ENCODE results near the gene CCDC9.
"Not testable (repeated sequence)": the region's sequence is repeated elsewhere in the genome, so short reads cannot be mapped to it uniquely, and the experiment has no call there.

The CCDC9 gene

DNA sequence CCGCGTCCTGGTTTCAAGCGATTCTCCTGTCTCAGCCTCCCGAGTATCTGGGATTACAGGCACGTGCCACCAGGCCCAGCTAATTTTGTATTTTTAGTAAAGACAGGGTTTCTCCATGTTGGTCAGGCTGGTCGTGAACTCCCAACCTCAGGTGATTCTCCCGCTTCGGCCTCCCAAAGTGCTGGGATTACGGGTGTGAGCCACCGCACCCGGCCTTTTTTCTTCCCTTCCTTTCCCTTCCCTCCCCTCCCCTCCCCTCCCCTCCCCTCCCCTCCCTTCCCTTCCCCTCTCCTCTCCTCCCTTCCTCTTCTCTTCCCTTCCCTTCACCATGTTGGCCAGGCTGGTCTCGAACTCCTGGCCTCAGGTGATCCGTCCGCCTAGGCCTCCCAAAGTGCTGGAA lies 44.5 kb downstream of the CCDC9 start:
- DNase-seq (ENCODE audit: low spot score), result not testable (repeated sequence)

DNA sequence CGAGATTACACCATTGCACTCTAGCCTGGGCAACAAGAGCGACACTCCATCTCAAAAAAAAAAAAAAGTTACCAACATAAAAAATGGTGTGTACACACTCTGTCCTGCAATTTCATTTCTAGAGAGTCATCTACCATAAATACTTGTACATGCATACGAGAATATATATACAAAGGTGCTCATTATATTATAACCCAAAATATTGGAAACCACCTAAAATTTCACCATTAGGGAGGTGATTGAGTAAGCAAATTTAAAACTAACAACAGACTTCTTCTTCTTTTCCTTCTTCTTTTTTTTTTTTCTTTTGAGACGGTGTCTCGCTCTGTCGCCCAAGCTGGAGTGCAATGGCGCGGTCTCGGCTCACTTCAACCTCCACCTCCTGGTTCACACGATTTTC lies 45.9 kb downstream of the CCDC9 start:
- no peak for DNase-seq (ENCODE audit: low spot score)

DNA sequence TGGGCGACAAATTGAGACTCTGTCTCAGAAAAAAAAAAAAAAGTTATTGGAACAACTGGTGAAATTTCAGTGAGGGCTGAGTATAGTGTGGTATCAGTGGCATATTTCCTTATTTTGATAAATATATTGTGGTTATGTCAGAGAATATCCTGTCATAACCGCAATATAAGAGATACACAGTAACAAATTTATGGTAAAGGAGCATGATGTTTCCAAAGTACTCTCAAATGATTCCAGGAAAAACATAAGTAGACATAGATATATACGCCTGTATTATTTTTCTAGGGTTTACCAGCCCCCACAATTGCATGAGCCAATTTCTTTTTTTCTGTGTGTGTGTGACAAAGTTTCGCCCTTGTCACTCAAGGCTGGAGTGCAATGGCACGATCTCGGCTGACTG lies 47.6 kb downstream of the CCDC9 start:
- DNase-seq (ENCODE audit: low spot score), result no peak

DNA sequence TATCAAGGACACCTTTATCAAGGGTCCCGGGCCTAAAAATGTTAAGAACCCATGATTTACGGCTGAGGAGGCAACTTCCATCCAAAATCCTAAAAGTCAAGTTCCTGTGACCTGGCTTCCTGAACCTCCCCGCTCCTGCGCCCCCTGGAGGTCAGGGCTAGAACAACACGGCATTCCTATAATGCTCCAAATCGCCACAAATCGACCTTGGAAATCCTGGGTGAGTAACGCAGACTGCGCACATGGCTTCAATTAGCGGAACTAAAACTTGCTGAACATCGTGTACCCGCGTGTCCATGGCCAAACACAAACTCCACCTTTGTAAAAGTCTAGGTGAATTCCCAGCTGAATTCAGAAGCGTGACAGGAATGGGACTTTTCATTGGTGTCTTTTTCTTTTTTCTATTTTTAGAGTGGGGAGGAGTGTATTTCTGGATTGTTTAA lies 49.0 kb downstream of the CCDC9 start:
- DNase-seq (ENCODE audit: low spot score), result peak; percentile 86

DNA sequence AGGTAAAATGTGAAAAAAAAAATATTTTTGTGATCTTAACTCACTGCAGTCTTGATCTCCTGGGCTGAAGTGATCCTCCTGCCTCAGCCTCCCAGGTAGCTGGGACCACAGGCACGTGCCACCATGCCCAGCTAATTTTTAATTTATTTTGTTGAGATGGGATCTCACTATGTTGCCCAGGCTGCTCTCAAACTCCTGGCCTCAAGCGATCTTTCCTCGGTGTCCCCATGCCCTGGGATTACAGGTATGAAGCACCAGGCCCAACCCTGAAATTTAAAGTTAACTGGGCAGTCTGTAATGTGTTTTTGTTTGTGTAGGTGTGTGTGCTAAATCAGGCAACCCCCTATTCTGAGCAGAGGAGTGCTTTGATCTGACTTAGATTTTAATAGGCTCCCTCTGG lies 50.0 kb downstream of the CCDC9 start:
- no peak for DNase-seq (ENCODE audit: low spot score)

DNA sequence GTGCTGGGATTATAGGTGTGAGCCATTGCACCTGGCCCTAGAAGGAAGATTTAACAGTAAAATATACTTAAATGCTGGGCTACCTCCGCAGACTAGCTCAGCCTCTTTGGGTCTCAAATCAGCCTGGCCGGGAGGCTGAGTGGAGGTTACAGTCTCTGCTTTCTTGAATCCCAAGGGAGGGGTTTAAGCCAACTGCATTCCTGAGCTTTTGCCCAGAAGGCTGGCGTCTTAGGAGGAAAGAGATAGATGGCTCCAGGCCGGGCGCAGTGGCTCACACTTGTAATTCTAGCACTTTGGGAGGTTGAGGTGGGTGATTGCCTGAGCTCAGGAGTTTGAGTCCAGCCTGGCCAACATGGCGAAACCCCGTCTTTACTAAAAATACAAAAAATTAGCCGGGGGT lies 52.7 kb downstream of the CCDC9 start:
- DNase-seq (ENCODE audit: low spot score), result no peak

DNA sequence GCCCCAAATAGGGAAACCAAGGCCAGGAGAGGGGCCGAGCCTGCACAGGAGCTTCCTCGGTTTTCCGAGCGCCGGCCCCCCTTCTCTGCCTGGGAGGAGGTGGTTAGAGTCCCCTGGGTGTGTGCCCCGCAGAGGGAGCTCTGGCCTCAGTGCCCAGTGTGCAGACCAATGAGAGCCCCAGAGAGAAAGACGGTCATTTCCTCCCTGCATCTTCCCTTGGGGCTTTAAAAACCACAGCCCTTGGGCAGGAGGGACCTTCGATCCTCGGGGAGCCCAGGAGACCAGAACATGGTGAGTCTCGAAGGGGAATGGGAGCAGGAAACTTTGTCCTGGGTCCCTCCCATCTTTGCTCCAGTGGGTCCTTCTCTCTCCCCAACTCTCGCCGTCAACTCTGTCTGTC lies 53.3 kb downstream of the CCDC9 start, which contains the start of gene C5AR1:
Gene C5AR1, plus strand, starts transcription at position 254 of the 400 bp plus-strand sequence. Its CDS starts 35 bp downstream, at position 289.
- no peak for DNase-seq (ENCODE audit: low spot score)

DNA sequence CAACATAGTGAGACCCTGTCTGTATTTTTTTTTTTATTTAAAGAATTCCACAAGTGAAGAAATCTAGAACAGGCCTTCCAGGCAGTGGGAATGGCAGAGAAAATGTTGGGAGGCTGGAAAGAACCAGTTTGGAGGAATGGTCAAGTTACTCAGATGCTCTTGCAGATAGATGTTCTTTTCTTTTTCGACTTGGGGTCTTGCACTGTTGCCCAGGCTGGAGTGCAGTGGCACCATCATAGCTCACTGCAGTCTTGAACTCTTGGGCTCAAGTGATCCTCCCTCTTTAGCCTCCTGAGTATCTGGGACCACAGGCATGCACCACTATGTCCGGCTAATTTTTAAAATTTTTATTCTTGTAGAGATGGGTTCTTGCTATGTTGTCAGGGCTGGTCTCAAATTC lies 54.0 kb downstream of the CCDC9 start:
- no peak for DNase-seq (ENCODE audit: low spot score)

DNA sequence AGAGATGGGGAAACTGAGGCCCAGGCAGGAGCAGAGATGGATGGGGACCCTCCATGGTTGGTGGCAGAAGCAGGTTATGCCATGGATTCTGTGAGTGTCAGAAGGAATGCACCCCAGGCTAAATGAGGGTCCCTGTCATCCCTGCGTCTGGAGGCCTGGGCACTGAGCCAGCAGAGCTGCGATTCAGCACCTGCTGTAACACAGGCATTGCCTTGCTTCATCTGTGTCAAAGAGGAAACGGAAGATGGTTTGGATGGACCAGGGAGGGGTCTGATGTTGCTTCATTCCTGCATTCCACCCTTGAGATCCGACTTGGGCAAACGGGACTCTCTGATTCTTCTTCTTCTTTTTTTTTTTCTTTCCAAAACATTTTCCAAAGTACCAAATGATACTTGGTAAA lies 54.5 kb downstream of the CCDC9 start:
- DNase-seq (ENCODE audit: low spot score), result no peak

DNA sequence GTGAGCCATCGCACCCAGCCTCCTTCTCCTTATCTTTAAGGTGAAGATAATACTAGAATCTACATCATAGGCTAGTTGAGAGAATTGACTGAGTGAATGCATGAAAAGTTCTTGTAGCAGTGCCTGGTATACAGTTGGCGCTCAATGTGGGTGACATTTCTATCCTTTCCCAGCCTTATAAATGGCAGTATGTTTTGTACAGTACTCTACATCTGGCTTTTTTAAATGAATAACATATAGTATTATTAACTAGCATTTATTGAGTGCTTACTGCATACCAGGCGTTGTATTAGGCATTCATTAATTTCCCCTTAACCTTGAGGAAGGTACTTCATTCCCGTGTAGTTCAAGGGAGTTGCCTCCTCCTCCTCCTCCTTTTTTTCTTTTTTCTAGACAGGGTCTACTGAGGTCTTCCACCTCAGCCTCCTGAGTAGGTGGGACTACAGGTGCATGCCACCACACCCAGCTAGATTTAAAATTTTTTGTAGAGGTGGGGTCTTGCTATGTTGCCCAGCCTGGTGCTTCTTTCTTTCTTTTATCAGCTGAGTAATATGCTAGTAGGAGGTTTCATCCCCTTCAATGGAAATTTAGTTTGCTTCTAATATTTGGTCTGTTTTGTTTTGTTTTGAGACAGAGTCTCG lies 56.2 kb downstream of the CCDC9 start:
- DNase-seq (ENCODE audit: low spot score), result no peak

DNA sequence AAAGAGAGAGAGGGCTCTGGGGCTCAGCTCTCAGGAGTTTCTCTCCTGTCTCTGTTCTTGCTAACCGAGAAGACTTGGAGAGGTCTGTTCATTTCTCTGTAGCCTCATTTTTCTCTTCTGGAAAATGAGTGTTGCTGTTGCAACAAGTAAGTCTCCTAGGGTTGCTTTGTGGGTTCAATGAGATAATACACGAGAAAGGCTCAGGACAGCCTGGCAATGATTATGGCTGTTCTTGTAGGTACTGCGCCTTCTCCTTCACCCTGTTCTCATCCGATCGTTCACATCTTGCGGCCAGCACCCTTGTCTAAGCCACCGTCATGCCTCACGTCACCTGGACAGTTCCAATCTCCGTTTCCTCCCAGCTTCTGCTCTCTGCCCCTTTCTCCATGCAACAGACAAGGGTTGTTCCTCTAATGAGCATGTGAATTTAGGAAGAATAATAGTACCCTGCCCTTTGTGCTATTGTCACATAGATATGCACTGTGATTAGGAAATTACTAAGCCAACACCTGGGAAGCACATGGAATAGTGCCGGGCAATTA lies 57.5 kb downstream of the CCDC9 start:
- no peak for DNase-seq (ENCODE audit: low spot score)

DNA sequence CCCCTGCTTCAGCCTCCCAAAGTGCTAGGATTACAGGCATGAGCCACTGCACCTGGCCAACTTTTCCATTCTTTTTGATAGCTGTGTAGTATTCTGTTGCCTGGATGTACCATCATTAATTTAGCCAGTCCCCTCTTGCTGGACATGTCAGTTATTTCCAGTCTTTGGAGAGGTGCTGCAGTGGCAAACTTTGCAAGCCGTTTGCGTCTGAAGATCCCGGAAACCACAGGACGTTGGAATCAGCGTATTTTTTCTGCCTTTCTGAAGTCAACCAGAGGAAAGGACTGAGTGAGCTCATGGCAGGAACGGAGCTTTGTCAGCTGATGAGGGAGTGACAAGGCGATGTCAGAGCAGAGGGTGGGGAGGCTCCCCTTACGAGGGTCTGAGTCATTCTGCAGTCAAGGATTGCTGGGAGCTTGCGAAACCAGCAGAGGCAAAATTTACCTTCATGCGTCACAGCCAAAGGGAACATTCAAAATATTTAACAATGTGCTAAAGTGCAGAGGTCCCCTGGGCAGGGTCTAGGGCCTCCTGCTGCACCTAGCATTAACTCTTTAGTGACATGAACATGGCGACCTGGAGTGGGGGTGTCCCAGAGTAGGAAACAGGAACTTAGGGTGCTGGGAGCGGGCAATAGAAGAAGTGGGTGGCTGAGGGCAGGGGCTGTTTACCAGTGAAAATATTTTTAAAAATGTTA lies 58.9 kb downstream of the CCDC9 start:
- peak; percentile 84 for DNase-seq (ENCODE audit: low spot score)

DNA sequence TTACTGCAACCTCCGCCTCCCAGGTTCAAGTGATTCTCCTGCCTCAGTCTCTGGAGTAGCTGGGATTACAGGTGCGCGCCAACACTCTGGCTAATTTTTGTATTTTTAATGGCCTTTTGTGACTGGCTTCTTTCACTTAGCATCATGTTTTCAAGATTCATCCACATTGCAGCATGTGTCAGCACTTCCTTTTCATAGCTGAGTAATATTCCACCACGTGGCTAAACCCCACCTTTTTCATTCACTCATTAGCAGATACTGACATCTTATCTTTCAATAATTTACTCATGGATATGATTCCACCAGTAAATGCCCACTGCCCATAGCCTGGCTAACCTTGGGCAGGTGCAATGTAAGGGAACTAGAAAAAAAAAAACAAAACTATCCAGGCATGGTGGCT lies 60.2 kb downstream of the CCDC9 start:
- no peak for DNase-seq (ENCODE audit: low spot score)

DNA sequence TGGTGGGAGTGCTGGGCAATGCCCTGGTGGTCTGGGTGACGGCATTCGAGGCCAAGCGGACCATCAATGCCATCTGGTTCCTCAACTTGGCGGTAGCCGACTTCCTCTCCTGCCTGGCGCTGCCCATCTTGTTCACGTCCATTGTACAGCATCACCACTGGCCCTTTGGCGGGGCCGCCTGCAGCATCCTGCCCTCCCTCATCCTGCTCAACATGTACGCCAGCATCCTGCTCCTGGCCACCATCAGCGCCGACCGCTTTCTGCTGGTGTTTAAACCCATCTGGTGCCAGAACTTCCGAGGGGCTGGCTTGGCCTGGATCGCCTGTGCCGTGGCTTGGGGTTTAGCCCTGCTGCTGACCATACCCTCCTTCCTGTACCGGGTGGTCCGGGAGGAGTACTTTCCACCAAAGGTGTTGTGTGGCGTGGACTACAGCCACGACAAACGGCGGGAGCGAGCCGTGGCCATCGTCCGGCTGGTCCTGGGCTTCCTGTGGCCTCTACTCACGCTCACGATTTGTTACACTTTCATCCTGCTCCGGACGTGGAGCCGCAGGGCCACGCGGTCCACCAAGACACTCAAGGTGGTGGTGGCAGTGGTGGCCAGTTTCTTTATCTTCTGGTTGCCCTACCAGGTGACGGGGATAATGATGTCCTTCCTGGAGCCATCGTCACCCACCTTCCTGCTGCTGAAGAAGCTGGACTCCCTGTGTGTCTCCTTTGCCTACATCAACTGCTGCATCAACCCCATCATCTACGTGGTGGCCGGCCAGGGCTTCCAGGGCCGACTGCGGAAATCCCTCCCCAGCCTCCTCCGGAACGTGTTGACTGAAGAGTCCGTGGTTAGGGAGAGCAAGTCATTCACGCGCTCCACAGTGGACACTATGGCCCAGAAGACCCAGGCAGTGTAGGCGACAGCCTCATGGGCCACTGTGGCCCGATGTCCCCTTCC lies 63.9 kb downstream of the CCDC9 start:
- DNase-seq (ENCODE audit: low spot score), result no peak

All from AG08396 (cell line).